ENCODE results near the gene KIF13A. TPM values are rescaled to one million over a fixed set of nuclear protein-coding genes. Genes with fewer than 3 reads are reported as not detected.
A peak's percentile ranks its signal among the peaks of the same experiment; 100 is the strongest.

KIF13A gene
- polyA plus RNA-seq, 4 donors, result 24.9 to 34.9 (median 28.7) TPM

- Histone ChIP-seq H3K27me3 (ENCODE audit: control insufficient read depth in 3 of 3, insufficient read depth in 3 of 3, low read length in 3 of 3) (no peaks in the 10 kb centered on the region), H3K9me3 (ENCODE audit: control insufficient read depth in 2 of 2, insufficient read depth in 1 of 2, low read depth in 1 of 2, low read length in 1 of 2) (no peaks in the 10 kb centered on the region), H3K4me1 (ENCODE audit: control insufficient read depth in 3 of 3, insufficient read depth in 2 of 3, low read depth in 1 of 3, low read length in 2 of 3) (no peaks in the 10 kb centered on the region), H3K27ac (ENCODE audit: low read depth in 1 of 3, low read length in 2 of 3) (no peak overlapping the region), H3K36me3 (ENCODE audit: control insufficient read depth in 3 of 3, insufficient read depth in 2 of 3, low read depth in 1 of 3, low read length in 3 of 3) (peaks cover 10 to 34% (median 21%) of the 10 kb centered on the region in 3 donors), H3K4me3 (ENCODE audit: low read depth in 1 of 3, low read length in 3 of 3) (no peak overlapping the region)
- 71 to 77% (median 76%) methylated on average over 4 of the region's 4 CpGs for WGBS, 3 donors
- DNase-seq (no peak), FAIRE-seq (no peak)
These were observed 156.3 kb downstream of the KIF13A start for GRCh38 chr6:17831135-17831534.

DNA sequence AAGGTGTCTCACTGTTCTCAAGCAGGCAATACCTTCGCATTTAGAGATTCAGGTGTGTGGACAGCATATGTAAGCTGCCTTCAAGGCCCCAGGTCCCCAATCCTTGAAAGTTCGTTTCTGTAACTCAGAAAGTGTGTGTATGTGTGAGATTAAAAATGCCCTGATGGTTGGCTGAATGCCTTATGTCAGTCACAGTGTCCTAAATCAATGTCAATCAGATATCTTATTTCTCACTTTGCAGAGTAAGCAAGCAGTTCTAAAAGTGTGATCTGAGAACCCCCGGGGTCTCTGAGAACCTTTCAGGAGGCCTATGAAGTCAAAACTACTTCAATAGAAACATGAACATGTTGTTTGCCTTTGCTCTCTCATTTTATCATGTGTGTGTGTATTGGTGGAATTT is 157.5 kb downstream of the KIF13A start:
- Histone ChIP-seq H3K36me3 (ENCODE audit: control insufficient read depth in 3 of 3, insufficient read depth in 2 of 3, low read depth in 1 of 3, low read length in 3 of 3) (peaks cover 10 to 38% (median 22%) of the 10 kb centered on the region in 3 donors), H3K4me3 (ENCODE audit: low read depth in 1 of 3, low read length in 3 of 3) (no peak overlapping the region), H3K27me3 (ENCODE audit: control insufficient read depth in 3 of 3, insufficient read depth in 3 of 3, low read length in 3 of 3) (no peaks in the 10 kb centered on the region), H3K4me1 (ENCODE audit: control insufficient read depth in 3 of 3, insufficient read depth in 2 of 3, low read depth in 1 of 3, low read length in 2 of 3) (no peaks in the 10 kb centered on the region), H3K9me3 (ENCODE audit: control insufficient read depth in 2 of 2, insufficient read depth in 1 of 2, low read depth in 1 of 2, low read length in 1 of 2) (no peaks in the 10 kb centered on the region), H3K27ac (ENCODE audit: low read depth in 1 of 3, low read length in 2 of 3) (no peak overlapping the region)
- FAIRE-seq, result no peak
- no peak for DNase-seq
- WGBS, 3 donors, result 84 to 92% (median 88%) methylated on average over 3 of the region's 3 CpGs

DNA sequence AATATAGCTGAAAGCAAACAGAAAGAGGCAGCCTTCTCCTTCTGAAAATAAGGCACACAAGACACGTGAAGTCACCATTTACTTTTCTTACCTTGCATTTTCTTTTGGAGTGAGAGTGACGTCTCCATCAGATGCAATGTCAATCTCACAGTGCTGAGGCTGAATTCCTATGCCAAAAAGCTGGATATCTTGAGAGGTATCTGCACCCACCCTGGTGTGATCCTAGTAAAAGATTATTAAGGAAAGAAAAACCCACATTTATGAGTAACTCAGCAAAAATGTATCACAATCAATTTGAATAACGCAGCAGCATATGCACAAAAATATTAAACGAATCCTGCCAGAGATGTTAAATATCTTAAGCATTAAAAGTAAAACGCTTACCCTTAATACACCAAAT is 159.3 kb downstream of the KIF13A start:
- Histone ChIP-seq H3K4me3 (ENCODE audit: low read depth in 1 of 3, low read length in 3 of 3) (no peak overlapping the region), H3K4me1 (ENCODE audit: control insufficient read depth in 3 of 3, insufficient read depth in 2 of 3, low read depth in 1 of 3, low read length in 2 of 3) (no peaks in the 10 kb centered on the region), H3K36me3 (ENCODE audit: control insufficient read depth in 3 of 3, insufficient read depth in 2 of 3, low read depth in 1 of 3, low read length in 3 of 3) (peaks cover 10 to 33% (median 20%) of the 10 kb centered on the region in 3 donors), H3K27me3 (ENCODE audit: control insufficient read depth in 3 of 3, insufficient read depth in 3 of 3, low read length in 3 of 3) (no peaks in the 10 kb centered on the region), H3K27ac (ENCODE audit: low read depth in 1 of 3, low read length in 2 of 3) (no peak overlapping the region), H3K9me3 (ENCODE audit: control insufficient read depth in 2 of 2, insufficient read depth in 1 of 2, low read depth in 1 of 2, low read length in 1 of 2) (no peaks in the 10 kb centered on the region)
- FAIRE-seq, result no peak
- 90 to 94% (median 92%) methylated on average over 5 of the region's 5 CpGs for WGBS, 3 donors
- DNase-seq, result no peak

DNA sequence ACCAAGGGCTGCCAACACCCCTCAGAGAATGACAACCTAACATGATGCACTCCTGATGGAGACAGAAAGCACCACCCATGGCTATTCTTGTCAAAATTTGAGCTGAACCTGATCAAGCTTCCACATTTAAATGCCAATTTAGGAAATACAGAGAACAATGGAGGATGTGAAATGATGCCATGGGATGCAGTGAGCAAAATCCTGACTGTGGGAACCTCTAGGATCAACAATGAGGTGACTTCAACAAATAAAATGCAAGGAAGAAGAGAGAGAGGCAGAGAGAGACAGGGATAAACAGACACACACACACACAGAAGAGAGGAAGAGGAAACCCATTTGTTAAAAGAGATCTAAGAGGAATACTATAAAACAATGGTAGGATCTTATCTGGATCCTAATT is 161.1 kb downstream of the KIF13A start:
- H3K27me3 ChIP-seq (ENCODE audit: control insufficient read depth in 3 of 3, insufficient read depth in 3 of 3, low read length in 3 of 3), result no peaks in the 10 kb centered on the region
- FAIRE-seq (no peak), DNase-seq (no peak)
- H3K4me1 ChIP-seq (ENCODE audit: control insufficient read depth in 3 of 3, insufficient read depth in 2 of 3, low read depth in 1 of 3, low read length in 2 of 3), result no peaks in the 10 kb centered on the region
- no peaks in the 10 kb centered on the region for H3K9me3 ChIP-seq (ENCODE audit: control insufficient read depth in 2 of 2, insufficient read depth in 1 of 2, low read depth in 1 of 2, low read length in 1 of 2)
- no peak overlapping the region for H3K4me3 ChIP-seq (ENCODE audit: low read depth in 1 of 3, low read length in 3 of 3)
- H3K36me3 ChIP-seq (ENCODE audit: control insufficient read depth in 3 of 3, insufficient read depth in 2 of 3, low read depth in 1 of 3, low read length in 3 of 3), result peaks cover 10 to 35% (median 22%) of the 10 kb centered on the region in 3 donors
- no peak overlapping the region for H3K27ac ChIP-seq (ENCODE audit: low read depth in 1 of 3, low read length in 2 of 3)

DNA sequence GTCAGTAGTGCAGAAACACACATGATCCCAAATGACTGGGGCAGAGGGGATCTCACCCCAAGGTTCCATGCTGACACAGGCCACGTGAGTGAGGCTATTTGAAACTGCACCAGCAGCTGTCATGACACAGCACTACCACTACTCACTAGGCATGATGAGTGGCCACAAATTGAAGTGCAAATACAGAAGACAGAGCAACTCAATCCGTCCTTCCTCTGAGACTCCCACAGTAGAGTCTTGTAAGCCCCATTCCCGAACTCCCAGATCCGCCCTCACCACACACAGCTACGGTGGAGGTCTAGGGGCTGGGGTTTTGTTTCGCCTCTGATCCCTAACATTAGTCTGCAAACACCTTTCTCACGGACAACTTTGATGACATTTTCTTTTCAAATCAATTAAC is 167.4 kb downstream of the KIF13A start:
- FAIRE-seq (no peak), DNase-seq (no peak)
- Histone ChIP-seq H3K4me3 (ENCODE audit: low read depth in 1 of 3, low read length in 3 of 3) (no peak overlapping the region), H3K36me3 (ENCODE audit: control insufficient read depth in 3 of 3, insufficient read depth in 2 of 3, low read depth in 1 of 3, low read length in 3 of 3) (peaks cover 0 to 29% (median 2%) of the 10 kb centered on the region in 3 donors), H3K27ac (ENCODE audit: low read depth in 1 of 3, low read length in 2 of 3) (no peak overlapping the region), H3K4me1 (ENCODE audit: control insufficient read depth in 3 of 3, insufficient read depth in 2 of 3, low read depth in 1 of 3, low read length in 2 of 3) (peaks cover 0 to 9% (median 0%) of the 10 kb centered on the region in 3 donors), H3K27me3 (ENCODE audit: control insufficient read depth in 3 of 3, insufficient read depth in 3 of 3, low read length in 3 of 3) (no peaks in the 10 kb centered on the region), H3K9me3 (ENCODE audit: control insufficient read depth in 2 of 2, insufficient read depth in 1 of 2, low read depth in 1 of 2, low read length in 1 of 2) (no peaks in the 10 kb centered on the region)
- WGBS, 3 donors, result 86 to 92% (median 88%) methylated on average over 7 of the region's 7 CpGs

- no peak overlapping the region for H3K4me3 ChIP-seq (ENCODE audit: low read depth in 1 of 3, low read length in 3 of 3)
- FAIRE-seq (no peak), DNase-seq (no peak)
- H3K9me3 ChIP-seq (ENCODE audit: control insufficient read depth in 2 of 2, insufficient read depth in 1 of 2, low read depth in 1 of 2, low read length in 1 of 2), result no peaks in the 10 kb centered on the region
- peaks cover 0 to 35% (median 5%) of the 10 kb centered on the region in 3 donors for H3K36me3 ChIP-seq (ENCODE audit: control insufficient read depth in 3 of 3, insufficient read depth in 2 of 3, low read depth in 1 of 3, low read length in 3 of 3)
- WGBS, 3 donors, result 78 to 84% (median 80%) methylated on average over 1 of the region's 1 CpG
- H3K4me1 ChIP-seq (ENCODE audit: control insufficient read depth in 3 of 3, insufficient read depth in 2 of 3, low read depth in 1 of 3, low read length in 2 of 3), result peaks cover 0 to 9% (median 0%) of the 10 kb centered on the region in 3 donors
- no peaks in the 10 kb centered on the region for H3K27me3 ChIP-seq (ENCODE audit: control insufficient read depth in 3 of 3, insufficient read depth in 3 of 3, low read length in 3 of 3)
- H3K27ac ChIP-seq (ENCODE audit: low read depth in 1 of 3, low read length in 2 of 3), result no peak overlapping the region
These were observed 169.7 kb downstream of the KIF13A start for GRCh38 chr6:17817763-17818162.

DNA sequence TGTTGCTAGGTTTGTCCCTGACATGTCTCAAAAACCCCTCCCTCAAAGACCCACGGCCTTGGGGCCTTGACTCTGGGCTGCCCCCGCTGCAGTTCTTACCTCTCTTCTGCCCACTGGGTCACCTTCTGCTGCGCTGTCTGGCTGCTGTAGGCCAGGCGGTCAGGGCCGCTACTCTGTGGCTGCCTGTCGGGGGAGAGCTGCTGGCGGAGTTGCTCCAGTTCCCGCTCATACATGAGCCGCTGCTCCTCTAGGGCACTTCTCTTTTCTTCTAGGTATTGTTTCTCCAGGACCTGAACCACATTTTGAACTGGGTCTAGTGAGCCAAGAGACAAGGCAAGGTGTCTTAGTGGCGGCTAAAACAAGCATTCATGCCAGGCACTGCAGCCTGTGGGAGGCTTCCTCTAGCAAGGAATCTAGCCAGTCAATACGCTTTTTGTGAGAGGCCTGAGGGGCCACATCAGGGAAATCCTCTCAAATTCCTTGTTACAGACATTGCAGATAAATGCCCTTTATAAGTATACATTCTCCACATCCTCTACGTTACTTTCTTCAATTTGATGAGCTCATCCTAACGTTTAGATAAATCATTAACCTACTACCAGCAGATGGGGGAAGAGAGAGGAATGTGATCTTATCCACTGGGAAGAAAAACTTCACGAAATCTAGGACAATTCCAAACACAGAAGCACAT is 170.4 kb downstream of the KIF13A start:
- DNase-seq, result peak; percentile 5 to 62

DNA sequence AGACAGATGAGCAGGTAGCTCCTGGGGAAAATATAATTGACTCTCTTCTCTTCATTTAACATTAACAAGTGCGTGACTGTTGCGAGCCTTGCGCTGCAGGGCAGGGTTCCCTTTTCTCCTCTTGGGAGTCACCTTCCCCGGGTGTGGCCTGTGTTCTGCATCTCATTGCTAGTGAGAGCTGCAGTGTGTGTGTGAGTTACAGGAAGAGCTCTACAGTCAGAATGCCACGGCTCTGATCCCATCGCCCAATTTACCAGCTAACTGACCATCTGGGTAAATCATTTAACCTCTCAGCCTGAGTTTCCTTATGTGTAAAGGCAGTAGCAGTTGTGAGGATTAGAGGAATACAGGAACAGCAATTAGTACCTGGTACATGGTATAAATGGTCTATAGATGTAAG is 173.9 kb downstream of the KIF13A start:
- peaks cover 2 to 26% (median 8%) of the 10 kb centered on the region in 3 donors for H3K36me3 ChIP-seq (ENCODE audit: control insufficient read depth in 3 of 3, insufficient read depth in 2 of 3, low read depth in 1 of 3, low read length in 3 of 3)
- DNase-seq (no peak), FAIRE-seq (no peak)
- H3K4me1 ChIP-seq (ENCODE audit: control insufficient read depth in 3 of 3, insufficient read depth in 2 of 3, low read depth in 1 of 3, low read length in 2 of 3), result peaks cover 0 to 9% (median 0%) of the 10 kb centered on the region in 3 donors
- no peaks in the 10 kb centered on the region for H3K9me3 ChIP-seq (ENCODE audit: control insufficient read depth in 2 of 2, insufficient read depth in 1 of 2, low read depth in 1 of 2, low read length in 1 of 2)
- no peaks in the 10 kb centered on the region for H3K27me3 ChIP-seq (ENCODE audit: control insufficient read depth in 3 of 3, insufficient read depth in 3 of 3, low read length in 3 of 3)
- WGBS, 3 donors, result 95 to 97% (median 96%) methylated on average over 6 of the region's 6 CpGs
- no peak overlapping the region for H3K4me3 ChIP-seq (ENCODE audit: low read depth in 1 of 3, low read length in 3 of 3)
- H3K27ac ChIP-seq (ENCODE audit: low read depth in 1 of 3, low read length in 2 of 3), result no peak overlapping the region

More for the DNA sequence above, 170.4 kb downstream of the KIF13A start:
- Histone ChIP-seq H3K27ac (ENCODE audit: low read depth in 1 of 3, low read length in 2 of 3) (no peak overlapping the region), H3K9me3 (ENCODE audit: control insufficient read depth in 2 of 2, insufficient read depth in 1 of 2, low read depth in 1 of 2, low read length in 1 of 2) (no peaks in the 10 kb centered on the region), H3K4me1 (ENCODE audit: control insufficient read depth in 3 of 3, insufficient read depth in 2 of 3, low read depth in 1 of 3, low read length in 2 of 3) (peaks cover 0 to 9% (median 0%) of the 10 kb centered on the region in 3 donors), H3K27me3 (ENCODE audit: control insufficient read depth in 3 of 3, insufficient read depth in 3 of 3, low read length in 3 of 3) (no peaks in the 10 kb centered on the region), H3K4me3 (ENCODE audit: low read depth in 1 of 3, low read length in 3 of 3) (no peak overlapping the region), H3K36me3 (ENCODE audit: control insufficient read depth in 3 of 3, insufficient read depth in 2 of 3, low read depth in 1 of 3, low read length in 3 of 3) (peaks cover 0 to 34% (median 6%) of the 10 kb centered on the region in 3 donors)
- no peak for FAIRE-seq
- WGBS, 3 donors, result 77 to 80% (median 78%) methylated on average over 14 of the region's 14 CpGs

DNA sequence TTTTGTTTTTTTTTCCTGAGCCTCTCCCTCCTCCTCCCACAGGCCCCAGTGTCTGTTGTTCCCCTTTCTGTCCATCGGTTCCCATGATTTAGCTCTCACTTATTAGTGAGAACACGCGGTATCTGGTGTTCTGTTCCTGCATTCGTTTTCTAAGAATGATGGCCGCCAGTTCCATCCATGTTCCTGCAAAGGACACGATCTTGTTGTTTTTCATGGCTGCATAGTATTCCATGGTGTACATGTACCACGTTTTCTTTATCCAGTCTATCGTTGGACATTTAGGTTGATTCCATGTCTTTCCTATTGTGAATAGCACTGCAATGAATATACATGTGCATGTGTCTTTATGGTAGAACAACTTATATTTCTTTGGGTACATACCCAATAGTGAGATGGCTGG is 175.1 kb downstream of the KIF13A start:
- 91 to 98% (median 97%) methylated on average over 8 of the region's 8 CpGs for WGBS, 3 donors
- no peak for FAIRE-seq
- no peak overlapping the region for H3K4me3 ChIP-seq (ENCODE audit: low read depth in 1 of 3, low read length in 3 of 3)

More for the DNA sequence above, 175.1 kb downstream of the KIF13A start:
- DNase-seq, result no peak
- peaks cover 0 to 3% of the 10 kb centered on the region in 2 donors for H3K9me3 ChIP-seq (ENCODE audit: control insufficient read depth in 2 of 2, insufficient read depth in 1 of 2, low read depth in 1 of 2, low read length in 1 of 2)
- peaks cover 2 to 31% (median 8%) of the 10 kb centered on the region in 3 donors for H3K36me3 ChIP-seq (ENCODE audit: control insufficient read depth in 3 of 3, insufficient read depth in 2 of 3, low read depth in 1 of 3, low read length in 3 of 3)
- H3K27me3 ChIP-seq (ENCODE audit: control insufficient read depth in 3 of 3, insufficient read depth in 3 of 3, low read length in 3 of 3), result no peaks in the 10 kb centered on the region
- H3K4me1 ChIP-seq (ENCODE audit: control insufficient read depth in 3 of 3, insufficient read depth in 2 of 3, low read depth in 1 of 3, low read length in 2 of 3), result peaks cover 0 to 4% (median 0%) of the 10 kb centered on the region in 3 donors
- H3K27ac ChIP-seq (ENCODE audit: low read depth in 1 of 3, low read length in 2 of 3), result no peak overlapping the region

Data from small intestine (tissue), 7 donors.